ENCODE data around the gene IQCH.

Gene IQCH

DNA sequence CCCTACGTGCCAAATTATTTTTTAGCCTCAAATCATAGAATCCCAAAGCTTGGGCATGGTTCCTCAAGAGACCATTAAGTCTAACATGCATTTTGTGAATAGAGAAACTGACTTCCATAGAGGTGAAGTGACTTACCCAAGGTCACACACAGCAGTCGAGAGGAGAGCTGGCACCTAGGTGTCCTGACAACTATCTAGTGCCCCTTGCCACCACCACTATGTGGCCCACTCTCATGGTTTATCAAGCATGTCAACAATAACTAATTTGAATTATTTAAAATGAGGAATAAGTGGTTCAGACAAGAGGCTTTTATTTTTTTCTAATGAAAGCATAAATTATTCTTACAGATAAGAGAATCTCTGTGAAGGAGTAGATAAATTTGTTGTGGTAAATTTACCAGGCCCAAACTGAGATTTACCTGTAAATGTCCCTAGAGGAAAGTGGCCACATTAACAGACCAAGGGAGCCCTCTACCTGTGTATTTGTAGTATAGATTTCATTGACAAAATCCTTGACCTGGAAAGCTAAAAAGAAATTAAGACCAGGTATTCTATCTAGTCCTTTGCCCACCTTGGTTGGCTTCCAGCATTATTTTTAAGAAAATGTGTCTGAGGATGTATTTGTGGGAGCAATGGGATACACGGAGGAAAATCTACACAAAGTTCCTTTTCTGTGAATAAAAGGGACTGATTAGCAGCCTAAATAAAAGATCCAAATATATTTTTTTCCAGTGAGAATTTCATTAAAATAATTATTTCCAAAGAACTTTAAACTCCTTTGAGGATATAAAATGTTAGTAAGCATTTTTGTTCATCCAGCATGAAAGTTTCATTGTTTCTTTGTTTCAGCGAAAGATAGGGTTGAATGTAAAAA, 49.1 kb downstream of the IQCH start:
- DNase-seq: peak in 1 of 2 experiments; percentile 3

DNA sequence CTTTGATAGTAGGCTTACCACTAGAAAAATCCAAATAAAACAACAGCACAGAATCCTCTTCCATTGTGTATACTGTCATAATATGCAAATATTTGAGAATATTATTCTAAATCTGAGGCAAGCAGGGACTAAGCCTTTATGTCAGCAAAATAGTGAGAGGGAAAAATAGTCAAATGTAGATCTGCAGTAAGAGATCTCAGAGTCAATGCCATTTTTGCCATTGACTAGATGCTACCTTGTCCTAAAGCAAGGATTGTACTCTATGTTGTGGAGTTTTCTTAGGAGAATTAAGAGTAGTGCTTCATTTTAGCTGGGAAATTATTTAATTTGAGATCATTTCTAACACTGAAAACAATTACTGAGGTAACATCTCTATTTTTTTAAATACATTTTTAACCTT, 50.2 kb downstream of the IQCH start:
- DNase-seq: no peak

- DNase-seq: no peak
Measured at GRCh38 chr15:67305506-67305905, 50.9 kb downstream of the IQCH start.

DNA sequence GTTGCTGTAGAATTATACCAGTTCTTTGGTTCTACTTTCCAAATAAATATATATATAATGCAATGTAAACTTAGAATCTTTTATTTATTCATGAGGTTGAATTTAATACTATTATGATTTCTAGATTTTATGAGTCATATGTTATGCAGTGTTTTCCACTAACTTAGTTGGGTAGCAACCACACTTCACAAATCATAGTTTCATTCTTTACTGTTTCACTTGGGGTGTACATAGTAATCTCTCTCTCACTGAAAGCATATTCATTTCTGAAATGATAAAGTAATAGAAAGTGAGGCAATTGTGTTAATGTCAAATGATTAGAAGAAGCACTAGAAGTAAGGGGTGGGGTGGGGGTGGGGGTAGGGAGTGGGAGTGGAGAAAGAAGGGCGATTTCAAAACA, 52.6 kb downstream of the IQCH start:
- DNase-seq: no peak

DNA sequence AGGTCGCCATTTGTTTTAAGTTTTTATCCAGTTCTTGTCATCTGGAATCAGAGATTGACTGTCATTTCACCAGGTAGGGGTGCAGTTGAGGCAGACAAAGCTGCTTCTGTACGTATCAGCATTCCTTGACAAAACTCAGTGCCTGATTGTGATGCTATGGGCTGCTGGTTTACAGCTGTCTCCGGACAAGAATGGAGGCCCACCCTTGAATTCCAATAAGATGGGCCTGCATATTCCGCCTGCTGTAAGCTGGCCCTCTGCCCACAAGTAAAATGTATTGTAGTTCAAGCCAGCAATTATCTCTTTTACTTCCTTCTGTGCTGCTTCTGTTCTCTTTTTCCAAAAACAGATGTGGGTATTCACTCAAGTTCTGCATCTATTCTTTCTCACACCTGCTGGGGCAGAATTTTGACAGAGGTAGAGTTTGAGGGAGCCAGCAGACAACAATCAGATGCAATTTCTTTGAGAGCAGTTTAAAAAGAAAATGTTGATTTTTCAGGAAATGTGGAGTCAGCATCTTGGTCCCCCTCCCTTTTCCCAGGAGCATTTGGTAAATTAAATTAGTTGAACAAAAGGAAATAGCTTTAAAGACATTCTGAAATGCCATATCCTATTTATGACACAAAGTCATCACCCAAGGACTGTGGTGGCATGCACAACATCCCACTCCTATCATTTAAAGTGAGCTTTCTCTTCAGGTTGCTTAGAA, 53.5 kb downstream of the IQCH start:
- no peak for DNase-seq

DNA sequence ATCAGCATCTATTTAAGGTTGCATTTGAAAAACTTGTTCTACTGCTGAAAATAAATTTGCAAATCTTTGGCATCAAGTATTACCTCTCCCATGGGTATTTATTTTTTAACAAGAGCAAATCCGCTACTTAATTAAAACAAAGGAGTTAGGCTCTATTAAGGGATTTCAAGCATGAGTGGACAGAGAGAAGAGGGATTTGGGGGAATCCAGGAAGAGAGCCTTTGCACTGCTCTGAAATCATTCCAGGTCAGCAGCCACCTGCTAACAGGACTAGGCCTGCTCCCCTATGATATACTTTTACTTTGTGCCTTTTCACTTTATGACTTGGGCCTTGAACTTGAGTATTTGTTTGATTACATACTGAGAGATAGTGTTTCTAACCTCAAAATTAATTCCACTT, 57.1 kb downstream of the IQCH start:
- DNase-seq: no peak

GRCh38 chr15:67319961-67320360, 65.4 kb downstream of the IQCH start:
- DNase-seq: no peak

- no peak for DNase-seq
Measured at GRCh38 chr15:67321352-67321751, 66.8 kb downstream of the IQCH start.

GRCh38 chr15:67322481-67322880, 67.9 kb downstream of the IQCH start:
- DNase-seq: no peak

DNA sequence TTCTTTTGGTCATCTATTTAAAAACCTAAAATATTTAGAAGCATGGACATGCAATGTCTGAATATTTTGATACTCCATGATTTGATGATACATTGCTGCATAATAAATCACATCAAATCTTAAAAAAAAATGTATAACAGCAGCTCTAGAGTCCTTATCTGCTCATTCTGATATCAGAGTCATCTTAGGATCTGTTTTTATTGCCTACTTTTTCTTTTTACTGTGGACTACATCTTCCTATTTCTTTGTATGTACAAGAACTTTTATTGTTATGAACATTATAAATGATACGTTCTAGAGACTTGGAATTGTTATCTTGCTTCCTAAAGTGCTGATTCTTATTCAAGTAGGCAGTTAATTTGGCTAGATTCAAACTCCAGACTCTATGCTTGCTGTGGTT, 72.7 kb downstream of the IQCH start:
- DNase-seq: no peak

GRCh38 chr15:67327737-67328136, 73.2 kb downstream of the IQCH start:
- no peak for DNase-seq

DNA sequence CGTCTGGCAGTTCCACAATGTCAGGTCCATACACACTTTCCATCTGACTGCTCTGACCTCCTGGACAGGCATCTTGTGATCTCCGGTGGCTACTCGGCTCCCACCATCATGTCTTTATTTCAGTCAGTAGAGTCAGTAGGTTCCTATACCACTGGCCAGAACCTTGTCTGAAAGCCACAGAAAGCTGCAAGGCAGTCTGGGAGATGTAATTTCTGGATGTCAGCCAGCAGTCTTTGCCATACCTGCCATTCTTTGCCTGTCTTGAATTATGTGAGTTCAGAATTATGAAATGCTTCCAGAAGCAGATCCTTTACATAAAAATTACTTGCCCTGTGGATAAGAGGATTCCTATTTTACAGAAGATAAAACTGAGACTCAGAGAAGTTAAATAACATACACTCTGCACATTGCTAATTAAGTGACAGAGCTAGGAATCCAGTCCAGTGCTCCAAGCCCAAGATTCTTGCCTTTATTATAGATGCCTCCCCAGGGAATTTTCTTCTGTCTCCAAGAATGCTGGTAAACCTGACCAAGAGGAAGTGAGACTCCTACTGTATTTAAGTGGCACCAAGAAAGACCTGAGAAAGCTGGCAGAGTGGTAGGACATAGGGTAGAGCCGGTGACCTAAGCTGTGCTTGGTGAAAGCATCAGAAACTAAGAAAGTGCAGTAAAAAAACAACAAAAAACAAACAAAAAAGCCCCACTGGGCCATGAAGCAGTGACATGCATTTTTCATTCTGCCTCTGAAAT, 75.6 kb downstream of the IQCH start:
- no peak for DNase-seq

- no peak for DNase-seq
Measured at GRCh38 chr15:67331676-67332075, 77.1 kb downstream of the IQCH start.

DNA sequence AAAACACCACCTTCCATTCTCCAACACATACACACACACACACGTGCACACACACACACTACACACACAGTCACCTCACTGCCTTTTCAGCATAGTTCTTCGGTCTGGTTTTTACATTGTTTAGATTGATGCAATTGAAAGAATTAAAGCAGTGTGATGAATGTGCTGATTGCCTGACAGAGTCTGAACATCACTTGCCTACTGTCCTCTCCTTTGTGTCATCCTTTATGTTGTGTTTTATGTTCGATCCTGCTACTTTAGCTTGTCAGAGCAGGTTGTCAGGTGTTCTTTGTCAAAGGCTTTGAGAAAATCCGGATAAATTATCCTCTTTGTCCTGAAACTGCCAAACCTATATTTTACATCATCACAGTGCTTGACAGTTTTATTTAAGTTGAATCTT, 80.4 kb downstream of the IQCH start:
- DNase-seq: no peak

DNA sequence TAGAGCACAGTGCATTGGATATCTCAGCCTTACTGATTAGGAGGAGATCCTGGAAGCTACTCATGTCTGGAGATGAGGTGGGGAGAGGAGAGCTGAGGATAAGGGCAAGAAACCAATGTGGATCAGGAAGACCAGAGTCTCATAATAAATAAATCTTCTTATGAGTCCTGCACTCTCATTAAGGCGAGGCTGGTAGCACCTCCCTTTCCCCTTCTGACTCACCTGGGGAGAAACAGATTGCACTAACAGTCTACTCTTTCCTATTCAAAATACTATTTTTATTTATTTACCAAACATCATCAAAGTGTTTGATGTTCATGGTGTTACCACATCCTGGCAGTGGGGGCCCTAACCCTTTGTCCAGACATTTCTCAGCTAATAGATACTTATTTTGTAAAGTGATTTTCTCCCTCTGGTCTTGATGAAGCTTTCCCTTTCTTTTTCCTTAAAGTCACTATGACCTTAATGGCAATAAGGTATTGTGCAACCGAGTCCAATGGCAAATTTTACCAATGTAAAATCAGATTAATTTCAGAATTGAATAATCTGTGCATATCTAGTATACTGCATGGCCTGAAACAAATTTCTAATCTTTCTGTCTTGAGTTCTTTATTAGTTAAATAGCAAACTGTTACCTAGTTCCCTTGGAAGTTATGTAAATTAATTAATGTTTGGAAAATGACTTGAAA, 81.1 kb downstream of the IQCH start:
- no peak for DNase-seq

- DNase-seq: no peak
Measured at GRCh38 chr15:67340630-67341029, 86.0 kb downstream of the IQCH start.

GRCh38 chr15:67341539-67341938, 87.0 kb downstream of the IQCH start:
- DNase-seq: no peak

DNA sequence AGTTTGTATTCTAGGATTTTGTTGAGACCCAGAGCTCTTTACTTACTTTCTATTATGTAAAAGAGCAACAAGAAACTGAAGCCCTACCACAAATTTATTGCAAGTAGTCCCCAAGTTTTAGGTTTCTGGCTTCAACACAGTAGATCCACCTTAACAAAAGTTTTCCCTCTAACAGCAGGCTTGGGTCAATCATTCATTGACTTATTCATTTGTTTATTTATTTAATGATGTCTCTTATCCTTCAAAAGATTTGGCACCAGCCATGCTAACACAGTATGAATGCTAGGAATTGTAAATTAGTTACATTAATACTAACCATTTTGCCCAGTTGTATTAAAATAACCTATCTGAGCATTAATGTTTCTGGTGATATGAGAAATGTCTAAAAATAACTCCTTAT, 88.6 kb downstream of the IQCH start:
- DNase-seq: no peak

- no peak for DNase-seq
Measured at GRCh38 chr15:67349634-67350033, 95.0 kb downstream of the IQCH start.

DNA sequence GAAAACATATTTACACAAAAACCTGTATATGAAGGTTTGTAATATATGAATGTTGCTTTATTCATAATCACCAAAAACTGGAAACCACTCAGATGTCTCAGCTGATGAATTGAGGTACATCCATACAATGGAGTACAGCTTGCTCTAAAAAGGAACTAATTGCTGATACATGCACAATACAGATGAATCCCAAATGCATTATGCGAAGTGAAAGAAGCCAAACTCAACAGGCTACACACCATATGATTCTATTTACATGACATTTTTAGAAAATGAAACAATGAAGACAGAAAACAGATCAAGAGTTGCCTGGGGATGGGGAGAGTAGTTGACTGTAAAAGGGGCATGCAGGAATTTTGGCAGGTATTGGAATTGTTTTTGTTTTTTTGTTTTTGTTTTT, 95.5 kb downstream of the IQCH start:
- no peak for DNase-seq

GRCh38 chr15:67358391-67358790, 103.8 kb downstream of the IQCH start:
- DNase-seq: no peak

GRCh38 chr15:67358812-67359211, 104.2 kb downstream of the IQCH start:
- peak in 1 of 2 experiments; percentile 2 for DNase-seq

GRCh38 chr15:67359431-67360079, 105.0 kb downstream of the IQCH start:
- no peak for DNase-seq
